ENCODE measurements around the gene FOSL1. TPM values are rescaled to one million over a fixed set of nuclear protein-coding genes. Genes with fewer than 3 reads are reported as not detected.

FOSL1 gene
- total RNA-seq, 4 donors from 2014 or later, result 1.3 to 3.3 (median 1.4) TPM; not detected in 1

DNA sequence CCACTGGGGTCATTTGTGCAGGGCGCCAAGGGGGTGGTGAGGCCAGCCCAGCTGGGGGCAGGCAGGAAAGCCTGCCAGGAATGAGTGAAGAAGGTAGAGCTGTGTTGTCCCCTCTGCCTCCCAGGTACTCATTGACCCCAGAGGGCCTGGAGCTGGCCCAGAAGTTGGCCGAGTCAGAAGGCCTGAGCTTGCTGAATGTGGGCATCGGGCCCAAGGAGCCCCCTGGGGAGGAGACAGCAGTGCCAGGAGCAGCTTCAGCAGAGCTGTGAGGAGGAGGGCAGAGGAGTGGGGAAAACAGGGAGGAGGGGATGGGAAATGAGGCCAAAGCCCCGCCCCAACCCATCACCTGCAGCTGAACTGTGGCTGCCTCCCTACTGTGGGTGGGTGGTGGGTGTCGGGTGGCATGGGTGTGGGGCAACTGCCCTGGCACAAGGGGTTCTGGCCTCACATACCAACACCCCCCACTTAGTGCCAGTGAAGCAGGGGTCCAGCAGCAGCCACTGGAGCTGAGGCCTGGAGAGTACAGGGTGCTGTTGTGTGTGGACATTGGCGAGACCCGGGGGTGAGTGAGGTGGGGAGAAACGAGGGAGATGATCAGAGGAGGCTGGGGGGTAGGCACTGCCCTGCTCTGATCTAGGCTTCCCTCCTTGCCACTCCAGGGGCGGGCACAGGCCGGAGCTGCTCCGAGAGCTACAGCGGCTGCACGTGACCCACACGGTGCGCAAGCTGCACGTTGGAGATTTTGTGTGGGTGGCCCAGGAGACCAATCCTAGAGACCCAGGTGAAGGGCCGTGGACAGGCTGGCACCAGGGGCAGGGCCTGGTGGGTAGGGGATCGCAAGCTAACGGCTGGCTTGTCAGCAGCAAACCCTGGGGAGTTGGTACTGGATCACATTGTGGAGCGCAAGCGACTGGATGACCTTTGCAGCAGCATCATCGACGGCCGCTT, 37.0 kb downstream of the FOSL1 start:
- H3K27me3 ChIP-seq, result no peaks in the 10 kb centered on the region
- H3K4me3 ChIP-seq, result no peak overlapping the region
- 82 to 83% methylated on average over 21 to 24 of the region's 24 CpGs for WGBS, 2 donors
- H3K27ac ChIP-seq, result peak overlapping the region in 1 of 4 donors; percentile 27
- H3K9me3 ChIP-seq, result no peaks in the 10 kb centered on the region
- TF ChIP-seq EP300 (IDR thresholded peaks at IDR 0.05), result no peak
- TF ChIP-seq, protein P1, sequence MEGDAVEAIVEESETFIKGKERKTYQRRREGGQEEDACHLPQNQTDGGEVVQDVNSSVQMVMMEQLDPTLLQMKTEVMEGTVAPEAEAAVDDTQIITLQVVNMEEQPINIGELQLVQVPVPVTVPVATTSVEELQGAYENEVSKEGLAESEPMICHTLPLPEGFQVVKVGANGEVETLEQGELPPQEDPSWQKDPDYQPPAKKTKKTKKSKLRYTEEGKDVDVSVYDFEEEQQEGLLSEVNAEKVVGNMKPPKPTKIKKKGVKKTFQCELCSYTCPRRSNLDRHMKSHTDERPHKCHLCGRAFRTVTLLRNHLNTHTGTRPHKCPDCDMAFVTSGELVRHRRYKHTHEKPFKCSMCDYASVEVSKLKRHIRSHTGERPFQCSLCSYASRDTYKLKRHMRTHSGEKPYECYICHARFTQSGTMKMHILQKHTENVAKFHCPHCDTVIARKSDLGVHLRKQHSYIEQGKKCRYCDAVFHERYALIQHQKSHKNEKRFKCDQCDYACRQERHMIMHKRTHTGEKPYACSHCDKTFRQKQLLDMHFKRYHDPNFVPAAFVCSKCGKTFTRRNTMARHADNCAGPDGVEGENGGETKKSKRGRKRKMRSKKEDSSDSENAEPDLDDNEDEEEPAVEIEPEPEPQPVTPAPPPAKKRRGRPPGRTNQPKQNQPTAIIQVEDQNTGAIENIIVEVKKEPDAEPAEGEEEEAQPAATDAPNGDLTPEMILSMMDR (IDR thresholded peaks at IDR 0.05), result no peak
- TF ChIP-seq POLR2A (IDR thresholded peaks at IDR 0.05), result no peak
- H3K36me3 ChIP-seq, result peaks cover 0 to 66% (median 30%) of the 10 kb centered on the region in 3 donors
- H3K4me1 ChIP-seq, result peaks cover 0 to 47% (median 13%) of the 10 kb centered on the region in 4 donors
- no peak for DNase-seq (ENCODE audit: low spot score in 2 of 2)

DNA sequence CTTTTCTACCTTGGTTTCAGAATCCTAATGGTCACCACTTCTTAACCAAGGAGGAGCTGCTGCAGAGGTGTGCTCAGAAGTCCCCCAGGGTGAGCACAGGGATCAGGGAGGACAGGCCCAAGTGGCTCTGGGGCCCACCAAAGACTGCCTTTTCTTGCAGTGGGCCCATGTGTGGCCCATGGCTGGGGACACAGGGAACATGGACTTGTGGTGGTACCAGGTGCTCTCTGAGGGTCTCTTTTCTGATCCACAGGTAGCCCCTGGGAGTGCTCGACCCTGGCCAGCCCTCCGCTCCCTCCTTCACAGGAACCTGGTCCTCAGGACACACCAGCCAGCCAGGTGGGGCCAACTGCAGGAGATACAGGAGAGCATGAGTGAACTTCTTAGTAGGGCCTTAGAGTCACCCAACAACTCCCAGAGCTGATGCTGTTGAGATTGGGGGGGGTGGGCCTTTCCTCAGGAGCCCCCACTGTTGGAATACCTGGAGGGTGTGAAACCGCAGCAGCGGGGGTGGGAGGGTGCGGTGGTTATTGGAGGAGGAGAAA, 37.9 kb downstream of the FOSL1 start:
- H3K4me3 ChIP-seq, result no peak overlapping the region
- TF ChIP-seq, protein P1 (IDR thresholded peaks at IDR 0.05), result no peak
- no peak for TF ChIP-seq POLR2A (IDR thresholded peaks at IDR 0.05)
- no peak for TF ChIP-seq EP300 (IDR thresholded peaks at IDR 0.05)
- no peaks in the 10 kb centered on the region for H3K27me3 ChIP-seq
- WGBS, 2 donors, result 83 to 92% methylated on average over 4 to 5 of the region's 5 CpGs
- H3K36me3 ChIP-seq, result peaks cover 0 to 57% (median 30%) of the 10 kb centered on the region in 3 donors
- H3K4me1 ChIP-seq, result peaks cover 0 to 38% (median 13%) of the 10 kb centered on the region in 4 donors
- DNase-seq (ENCODE audit: low spot score in 2 of 2), result no peak
- H3K9me3 ChIP-seq, result no peaks in the 10 kb centered on the region
- H3K27ac ChIP-seq, result peak overlapping the region in 2 of 4 donors; percentile 19 to 99

DNA sequence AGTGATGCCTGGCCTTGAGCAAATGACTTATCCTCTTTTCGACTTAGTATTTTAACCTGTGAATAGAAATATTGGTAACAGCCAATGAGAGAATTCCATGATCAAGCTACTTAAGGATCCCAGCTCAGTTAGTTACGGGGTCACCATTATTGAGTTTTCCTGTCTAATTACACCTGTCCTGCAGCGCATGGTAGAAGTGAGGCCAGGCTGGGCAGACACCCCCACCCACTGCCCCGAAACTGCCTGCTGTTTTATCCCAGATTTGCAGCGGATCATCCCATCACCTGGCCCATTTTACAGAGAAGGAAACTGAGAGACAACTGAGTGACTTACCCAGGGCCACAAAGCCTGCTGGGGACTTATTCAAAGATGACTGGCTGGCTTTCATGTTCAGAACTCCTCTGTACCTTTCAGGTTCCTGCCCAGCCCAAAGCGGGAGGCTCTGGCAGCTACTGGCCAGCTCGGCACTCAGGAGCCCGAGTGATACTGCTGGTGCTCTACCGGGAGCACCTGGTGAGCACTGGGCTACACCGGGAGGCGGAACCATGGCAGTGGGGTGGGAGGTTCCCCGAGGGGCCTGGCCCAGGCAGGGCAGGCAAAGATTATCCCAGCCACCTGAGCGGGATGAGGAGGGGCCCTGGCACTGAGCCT, 38.5 kb downstream of the FOSL1 start:
- peaks cover 0 to 51% (median 30%) of the 10 kb centered on the region in 3 donors for H3K36me3 ChIP-seq
- H3K4me3 ChIP-seq, result peak overlapping the region; percentile 69 to 91 (median 88)
- peaks cover 0 to 40% (median 13%) of the 10 kb centered on the region in 4 donors for H3K4me1 ChIP-seq
- peak overlapping the region in 3 of 4 donors; percentile 96 to 99 (median 99) for H3K27ac ChIP-seq
- WGBS, 2 donors, result 85 to 88% methylated on average over 13 of the region's 13 CpGs
- H3K9me3 ChIP-seq, result no peaks in the 10 kb centered on the region
- no peaks in the 10 kb centered on the region for H3K27me3 ChIP-seq
- no peak for DNase-seq (ENCODE audit: low spot score in 2 of 2)
- TF ChIP-seq, protein P1 (IDR thresholded peaks at IDR 0.05), result no peak
- no peak for TF ChIP-seq EP300 (IDR thresholded peaks at IDR 0.05)
- TF ChIP-seq POLR2A (IDR thresholded peaks at IDR 0.05), result no peak

DNA sequence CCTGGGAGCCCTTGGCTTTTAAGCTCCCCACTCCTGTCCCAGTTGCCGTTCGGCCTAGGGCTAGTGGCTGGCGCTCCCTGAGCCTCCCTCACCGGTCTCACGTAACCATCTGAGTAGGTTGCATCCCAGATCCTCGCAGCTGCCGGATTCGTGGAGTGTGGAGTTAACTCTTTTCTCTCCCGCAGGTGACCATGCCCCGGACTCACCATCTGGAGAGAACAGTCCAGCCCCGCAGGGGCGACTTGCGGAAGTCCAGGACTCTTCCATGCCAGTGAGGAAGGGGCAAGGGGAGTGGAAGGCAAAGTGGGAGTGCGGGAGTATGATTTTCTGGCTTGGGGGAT, 39.1 kb downstream of the FOSL1 start:
- DNase-seq (ENCODE audit: low spot score in 2 of 2), result no peak
- 8 to 11% methylated on average over 14 of the region's 14 CpGs for WGBS, 2 donors
- TF ChIP-seq, protein P1 (IDR thresholded peaks at IDR 0.05), result no peak
- TF ChIP-seq EP300 (IDR thresholded peaks at IDR 0.05), result no peak
- TF ChIP-seq POLR2A (IDR thresholded peaks at IDR 0.05), result no peak
- Histone ChIP-seq H3K4me1 (peaks cover 0 to 46% (median 18%) of the 10 kb centered on the region in 4 donors), H3K36me3 (peaks cover 0 to 48% (median 30%) of the 10 kb centered on the region in 3 donors), H3K9me3 (no peaks in the 10 kb centered on the region), H3K27me3 (no peaks in the 10 kb centered on the region), H3K27ac (peak overlapping the region; percentile 96 to 99 (median 98)), H3K4me3 (peak overlapping the region; percentile 69 to 91 (median 88))

Data from tibial nerve (tissue), 4 donors.